B cell (primary cell): ENCODE results near the gene IL10. TPM values are rescaled to one million over a fixed set of nuclear protein-coding genes. Genes with fewer than 3 reads are reported as not detected.

Experiments
- ATAC-seq: fragments of 200-7000 bp; cut with Tn5 transposase; one replicate; pipeline ENCODE4 v1.10.0; 2021; ENCODE audit warnings: low read depth, mild to moderate bottlenecking, moderate number of reproducible peaks, moderate library complexity
- CTCF ChIA-PET: fragments of 350-600 bp; sonication (Branson Sonifier 250); formaldehyde crosslinking; loops from one replicate; lab custom pipeline; 2021; ENCODE audit warnings: antibody characterized with exemption, inconsistent platforms; lab: Charles Lee
- POLR2A ChIA-PET: fragments of 350-600 bp; sonication (Branson Sonifier 250); formaldehyde crosslinking; loops from one replicate; lab custom pipeline; 2021; ENCODE audit warnings: antibody characterized with exemption; lab: Charles Lee
- DNase-seq: peaks from one replicate; pipeline ENCODE4 v3.0.0; 2013
- H2AFZ ChIP-seq: 2 replicates; pipeline ENCODE4 v1.6.1; 2012; ENCODE audit warnings: mild to moderate bottlenecking, low read depth, low read length; ENCODE audit not compliant: insufficient read depth, poor library complexity, severe bottlenecking
- H3K27ac ChIP-seq, 2 donors: 1 replicate in 1 of 2; 2 replicates in 1 of 2; pipeline ENCODE4 v1.5.1; 2012 to 2013; ENCODE audit warnings: low read length in 2 of 2, mild to moderate bottlenecking in 2 of 2, moderate library complexity in 1 of 2
- H3K27me3 ChIP-seq, 4 experiments: fragments of 200-600 bp in 1 of 4; sonication (generic) in 1 of 4; replicated peaks in 1 of 4; 1 replicate in 2 of 4; 2 replicates in 2 of 4; pipeline versions ENCODE4 v1.6.1 to v1.7.0; 2013 to 2016; ENCODE audit warnings: low read length in 3 of 4, mild to moderate bottlenecking in 2 of 4, mixed read lengths in 1 of 4, moderate library complexity in 1 of 4; ENCODE audit not compliant: insufficient read depth in 4 of 4, control insufficient read depth in 3 of 4; ENCODE audit errors: control extremely low read depth in 1 of 4
- H3K36me3 ChIP-seq, 2 experiments: replicated peaks in 1 of 2; 1 replicate in 1 of 2; 2 replicates in 1 of 2; pipeline versions ENCODE4 v1.6.1 to v1.7.1; 2013; ENCODE audit warnings: low read length in 1 of 2; ENCODE audit not compliant: insufficient read depth in 2 of 2, control insufficient read depth in 1 of 2; ENCODE audit errors: control extremely low read depth in 1 of 2, extremely low read depth in 1 of 2
- H3K4me1 ChIP-seq, 2 donors: fragments of 200-600 bp in 1 of 2; sonication (generic) in 1 of 2; 1 replicate in 1 of 2; 2 replicates in 1 of 2; pipeline versions ENCODE4 v1.5.1 to v1.6.1; 2013 to 2017; ENCODE audit warnings: low read length in 2 of 2; ENCODE audit not compliant: control insufficient read depth in 2 of 2, insufficient read depth in 2 of 2
- H3K4me2 ChIP-seq: replicated peaks from 2 replicates; pipeline ENCODE3; 2012; ENCODE audit warnings: mild to moderate bottlenecking, low read depth, low read length; ENCODE audit not compliant: poor library complexity, severe bottlenecking
- H3K4me3 ChIP-seq, 5 experiments: fragments of 200-600 bp in 1 of 5; sonication (generic) in 1 of 5; 1 replicate in 3 of 5; 2 replicates in 2 of 5; pipeline versions ENCODE4 v1.5.1 to v1.7.0; 2011 to 2016; ENCODE audit warnings: low read length in 4 of 5, mild to moderate bottlenecking in 4 of 5, low read depth in 2 of 5, control low read depth in 1 of 5, moderate library complexity in 1 of 5; ENCODE audit not compliant: insufficient read depth in 1 of 5; ENCODE audit errors: control extremely low read depth in 1 of 5, extremely low read depth in 1 of 5
- H3K79me2 ChIP-seq: fragments of 200-600 bp; sonication (generic); one replicate; pipeline ENCODE4 v1.6.0; 2016; ENCODE audit warnings: low read length; ENCODE audit not compliant: control insufficient read depth, insufficient read depth
- H3K9ac ChIP-seq: fragments of 200-600 bp; sonication (generic); 2 replicates; pipeline ENCODE4 v1.6.1; 2017; ENCODE audit warnings: mild to moderate bottlenecking, low read length, moderate library complexity
- H3K9me3 ChIP-seq, 3 donors: one replicate each; pipeline versions ENCODE4 v1.6.1 to v1.7.1; 2013; ENCODE audit warnings: low read length in 2 of 3; ENCODE audit not compliant: control insufficient read depth in 2 of 3, insufficient read depth in 1 of 3; ENCODE audit errors: control extremely low read depth in 1 of 3
- H4K20me1 ChIP-seq: 2 replicates; pipeline ENCODE4 v1.6.0; 2012; ENCODE audit warnings: mild to moderate bottlenecking, low read length; ENCODE audit not compliant: insufficient read depth, control insufficient read depth, poor library complexity, severe bottlenecking
- H3K27ac Mint-ChIP-seq: one replicate; pipeline ENCODE4 v1.8.0; 2021; ENCODE audit warnings: mixed read lengths
- H3K27me3 Mint-ChIP-seq: one replicate; pipeline ENCODE4 v1.8.0; 2021; ENCODE audit warnings: mixed read lengths
- H3K4me1 Mint-ChIP-seq: one replicate; pipeline ENCODE4 v1.8.0; 2021; ENCODE audit warnings: mixed read lengths
- H3K4me3 Mint-ChIP-seq: one replicate; pipeline ENCODE4 v1.8.0; 2021; ENCODE audit warnings: mixed read lengths
- H3K9me3 Mint-ChIP-seq: one replicate; pipeline ENCODE4 v1.8.0; 2022; ENCODE audit warnings: mixed read lengths; ENCODE audit not compliant: insufficient read depth
- EZH2 ChIP-seq: IDR thresholded peaks from 2 replicates; pipeline ENCODE4 v1.6.1; 2012; ENCODE audit warnings: borderline replicate concordance, low read depth, mild to moderate bottlenecking, moderate library complexity, low read length; ENCODE audit not compliant: insufficient read depth, poor library complexity, severe bottlenecking
- WGBS: methylation state at CpG from one replicate; pipeline ENCODE4 v1.1.5; 2013; ENCODE audit warnings: missing lambda C conversion rate; ENCODE audit not compliant: insufficient coverage; 5-methylcytosine and 5-hydroxymethylcytosine counted together
- intact Hi-C: fragments of 100-400 bp; cut with micrococcal nuclease; formaldehyde crosslinking; loops from one replicate; pipeline ENCODE4 v1.10.0; 2022
- polyA plus RNA-seq: library from polyadenylated mRNA; depleted of rRNA; stranded (reverse); fragments of >200 nt; gene quantifications from 2 replicates; pipeline ENCODE4 v1.2.3, GENCODE V29; 2012
- total RNA-seq, 2 donors: library from RNA; stranded (reverse); fragments of 120-200 nt in 1 of 2; gene quantifications; 1 replicate in 1 of 2; 2 replicates in 1 of 2; pipeline versions ENCODE4 v1.2.3 to v1.2.4, GENCODE V29; 2013 to 2022
- TF ChIP-seq, protein P1 (sequence below): fragments of 200-600 bp; IDR thresholded peaks from one replicate; pipeline ENCODE4 v1.8.0; 2022; ENCODE audit warnings: antibody characterized with exemption, mild to moderate bottlenecking

Gene IL10
- total and polyA plus RNA-seq, 2 donors (not counting 1 experiment from before 2014, with no cell fraction given), result 0.37 to 0.69 TPM

DNA sequence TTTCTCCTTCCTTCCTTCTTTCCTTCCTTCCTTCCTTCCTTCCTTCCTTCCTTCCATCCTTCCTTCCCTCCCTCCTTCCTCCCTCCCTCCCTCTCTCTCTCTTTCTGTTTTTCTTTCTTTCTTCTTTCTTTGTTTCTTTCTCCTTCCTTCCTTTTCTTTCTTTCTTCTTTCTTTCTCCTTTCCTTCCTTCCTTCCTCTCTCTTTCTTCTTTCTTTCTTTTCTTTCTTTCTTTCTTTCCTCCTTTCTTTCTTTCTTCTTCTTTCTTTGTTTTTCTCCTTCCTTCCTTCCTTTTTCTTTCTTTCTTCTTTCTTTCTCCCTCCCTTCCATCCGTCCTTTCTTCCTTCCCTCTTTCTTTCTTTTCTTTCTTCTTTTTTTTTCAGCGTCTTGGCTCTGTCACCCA, 19.8 kb downstream of the IL10 start:
- Mint-ChIP-seq H3K27ac (no peak overlapping the region), H3K4me1 (no peaks in the 10 kb centered on the region), H3K27me3 (peaks cover 6% of the 10 kb centered on the region), H3K9me3 (no peaks in the 10 kb centered on the region), H3K4me3 (no peak overlapping the region)
- Histone ChIP-seq H3K9me3 (no peaks in the 10 kb centered on the region), H3K27me3 (no peaks in the 10 kb centered on the region), H3K9ac (no peak overlapping the region), H3K4me2 (no peak overlapping the region), H3K4me3 (no peak overlapping the region), H3K4me1 (peaks cover 0 to 2% of the 10 kb centered on the region in 2 donors), H2AFZ (no peak overlapping the region), H3K36me3 (no peaks in the 10 kb centered on the region), H3K79me2 (no peaks in the 10 kb centered on the region), H3K27ac (no peak overlapping the region), H4K20me1 (no peaks in the 10 kb centered on the region)
- DNase-seq (no peak), ATAC-seq (no peak)
- intact Hi-C loops, result no loop called here
- CTCF ChIA-PET, result interaction anchor here (1.1 kb wide), 1 partner anchor 17 kb away, joined by 4 read pairs; no protein-coding TSS in a partner anchor
- TF ChIP-seq EZH2, result no peak
- TF ChIP-seq, protein P1, sequence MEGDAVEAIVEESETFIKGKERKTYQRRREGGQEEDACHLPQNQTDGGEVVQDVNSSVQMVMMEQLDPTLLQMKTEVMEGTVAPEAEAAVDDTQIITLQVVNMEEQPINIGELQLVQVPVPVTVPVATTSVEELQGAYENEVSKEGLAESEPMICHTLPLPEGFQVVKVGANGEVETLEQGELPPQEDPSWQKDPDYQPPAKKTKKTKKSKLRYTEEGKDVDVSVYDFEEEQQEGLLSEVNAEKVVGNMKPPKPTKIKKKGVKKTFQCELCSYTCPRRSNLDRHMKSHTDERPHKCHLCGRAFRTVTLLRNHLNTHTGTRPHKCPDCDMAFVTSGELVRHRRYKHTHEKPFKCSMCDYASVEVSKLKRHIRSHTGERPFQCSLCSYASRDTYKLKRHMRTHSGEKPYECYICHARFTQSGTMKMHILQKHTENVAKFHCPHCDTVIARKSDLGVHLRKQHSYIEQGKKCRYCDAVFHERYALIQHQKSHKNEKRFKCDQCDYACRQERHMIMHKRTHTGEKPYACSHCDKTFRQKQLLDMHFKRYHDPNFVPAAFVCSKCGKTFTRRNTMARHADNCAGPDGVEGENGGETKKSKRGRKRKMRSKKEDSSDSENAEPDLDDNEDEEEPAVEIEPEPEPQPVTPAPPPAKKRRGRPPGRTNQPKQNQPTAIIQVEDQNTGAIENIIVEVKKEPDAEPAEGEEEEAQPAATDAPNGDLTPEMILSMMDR, result no peak
- POLR2A ChIA-PET, result no interaction called here
- WGBS, result 100% methylated on average over 2 of the region's 2 CpGs

GRCh38 chr1:206751891-206752290, 20.4 kb downstream of the IL10 start:
- peaks cover 6% of the 10 kb centered on the region for H3K27me3 Mint-ChIP-seq
- no CpG with 5 or more reads among the region's 5 CpGs for WGBS
- H3K4me1 ChIP-seq, result no peaks in the 10 kb centered on the region

More at GRCh38 chr1:206751891-206752290, 20.4 kb downstream of the IL10 start:
- intact Hi-C loops, result no loop called here
- H3K4me3 Mint-ChIP-seq, result no peak overlapping the region
- ChIA-PET CTCF (no interaction called here), POLR2A (interaction anchor here (0.6 kb wide), 1 partner anchor 899 kb away, joined by 9 read pairs; no protein-coding TSS in a partner anchor)
- Histone ChIP-seq H3K9me3 (no peaks in the 10 kb centered on the region), H3K27me3 (no peaks in the 10 kb centered on the region), H2AFZ (no peak overlapping the region), H3K36me3 (no peaks in the 10 kb centered on the region), H3K79me2 (no peaks in the 10 kb centered on the region), H3K27ac (no peak overlapping the region), H3K4me2 (no peak overlapping the region), H4K20me1 (no peaks in the 10 kb centered on the region), H3K4me3 (no peak overlapping the region), H3K9ac (no peak overlapping the region)
- no peaks in the 10 kb centered on the region for H3K4me1 Mint-ChIP-seq
- DNase-seq (no peak), ATAC-seq (no peak)
- H3K27ac Mint-ChIP-seq, result no peak overlapping the region
- no peaks in the 10 kb centered on the region for H3K9me3 Mint-ChIP-seq
- TF ChIP-seq EZH2, result no peak
- TF ChIP-seq, protein P1, result no peak
